22Rv1 (cell line): ENCODE data around the gene SLC36A1.

ENCODE experiments used
- H3K27ac ChIP-seq: fragments of 450-650 bp; 2 replicates; pipeline ENCODE4 v1.5.1; 2017
- ZFX ChIP-seq: fragments of 450-650 bp; IDR thresholded peaks from 2 replicates; pipeline ENCODE4 v1.6.1; 2017; ENCODE audit warnings: antibody characterized with exemption, borderline replicate concordance
- TF ChIP-seq, protein P1 (sequence below): fragments of 450-650 bp; IDR thresholded peaks from 2 replicates; pipeline ENCODE4 v1.5.1; 2017; ENCODE audit warnings: mild to moderate bottlenecking

SLC36A1 gene

DNA sequence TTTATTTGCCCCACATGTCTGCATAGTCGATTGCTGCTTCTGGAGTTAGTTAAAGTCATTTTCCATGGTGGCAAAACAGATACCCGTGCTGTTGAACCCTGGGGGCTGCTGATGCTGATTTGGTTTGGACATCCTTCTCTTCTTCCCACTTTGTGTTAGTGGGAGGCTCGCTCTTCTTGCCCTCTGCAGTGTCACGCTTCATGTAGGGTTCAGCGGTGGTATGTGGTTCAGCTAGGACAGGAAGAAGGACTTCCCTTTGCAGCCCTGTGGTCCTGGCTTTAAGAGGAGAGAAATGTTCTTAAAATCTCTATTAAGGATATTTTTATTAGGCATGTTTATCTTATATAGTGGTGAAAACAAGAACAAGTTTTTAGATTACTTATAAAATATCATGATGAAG is 36.2 kb downstream of the SLC36A1 start:
- no peak overlapping the region for H3K27ac ChIP-seq
- TF ChIP-seq, protein P1, sequence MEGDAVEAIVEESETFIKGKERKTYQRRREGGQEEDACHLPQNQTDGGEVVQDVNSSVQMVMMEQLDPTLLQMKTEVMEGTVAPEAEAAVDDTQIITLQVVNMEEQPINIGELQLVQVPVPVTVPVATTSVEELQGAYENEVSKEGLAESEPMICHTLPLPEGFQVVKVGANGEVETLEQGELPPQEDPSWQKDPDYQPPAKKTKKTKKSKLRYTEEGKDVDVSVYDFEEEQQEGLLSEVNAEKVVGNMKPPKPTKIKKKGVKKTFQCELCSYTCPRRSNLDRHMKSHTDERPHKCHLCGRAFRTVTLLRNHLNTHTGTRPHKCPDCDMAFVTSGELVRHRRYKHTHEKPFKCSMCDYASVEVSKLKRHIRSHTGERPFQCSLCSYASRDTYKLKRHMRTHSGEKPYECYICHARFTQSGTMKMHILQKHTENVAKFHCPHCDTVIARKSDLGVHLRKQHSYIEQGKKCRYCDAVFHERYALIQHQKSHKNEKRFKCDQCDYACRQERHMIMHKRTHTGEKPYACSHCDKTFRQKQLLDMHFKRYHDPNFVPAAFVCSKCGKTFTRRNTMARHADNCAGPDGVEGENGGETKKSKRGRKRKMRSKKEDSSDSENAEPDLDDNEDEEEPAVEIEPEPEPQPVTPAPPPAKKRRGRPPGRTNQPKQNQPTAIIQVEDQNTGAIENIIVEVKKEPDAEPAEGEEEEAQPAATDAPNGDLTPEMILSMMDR: no peak
- no peak for TF ChIP-seq ZFX

DNA sequence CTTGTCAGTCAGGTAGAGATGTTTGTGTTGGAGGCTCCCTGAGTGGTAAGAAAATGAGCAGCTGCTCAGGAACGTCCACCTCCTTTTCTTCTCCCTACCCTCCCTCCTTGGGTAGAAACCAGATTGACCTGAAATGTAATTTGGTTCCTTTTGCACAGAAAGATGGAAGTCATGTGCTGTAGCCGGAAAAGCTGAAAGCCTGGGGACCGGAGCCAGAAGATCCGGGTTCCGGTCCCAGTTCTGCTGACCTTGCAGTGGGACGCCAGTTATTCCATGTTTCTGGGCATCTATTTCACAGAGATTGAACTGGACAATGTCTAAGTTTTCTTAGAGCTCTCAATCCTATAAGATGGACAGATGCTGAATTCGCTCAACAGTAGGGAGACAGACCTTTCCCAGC is 40.1 kb downstream of the SLC36A1 start:
- TF ChIP-seq ZFX: no peak
- TF ChIP-seq, protein P1: no peak
- no peak overlapping the region for H3K27ac ChIP-seq

DNA sequence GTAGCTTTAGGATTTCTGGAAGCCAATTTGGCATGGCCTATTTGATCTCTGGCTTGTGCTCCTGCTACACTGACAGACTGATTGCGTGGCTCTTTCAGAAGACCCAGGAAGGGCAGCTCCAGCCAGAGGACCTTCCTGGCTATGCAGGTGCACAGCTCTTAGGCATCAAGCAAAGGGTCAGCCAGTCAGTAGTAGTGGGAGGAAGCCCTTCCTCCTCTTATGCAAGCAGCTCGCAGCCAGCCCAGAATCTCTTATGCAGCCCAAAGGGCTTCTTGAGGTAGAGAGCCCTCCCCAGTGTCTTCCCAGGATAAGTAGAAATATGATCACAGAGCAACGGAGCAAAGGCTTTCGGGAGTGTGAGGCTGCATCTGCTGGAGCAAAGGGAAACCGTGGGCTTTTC is 43.2 kb downstream of the SLC36A1 start:
- TF ChIP-seq ZFX: no peak
- TF ChIP-seq, protein P1: no peak
- no peak overlapping the region for H3K27ac ChIP-seq

- no peak for TF ChIP-seq ZFX
- TF ChIP-seq, protein P1: no peak
- H3K27ac ChIP-seq: no peak overlapping the region
Measured at GRCh38 chr5:151491062-151491461, 43.7 kb downstream of the SLC36A1 start.

- no peak for TF ChIP-seq ZFX
- TF ChIP-seq, protein P1: no peak
- no peak overlapping the region for H3K27ac ChIP-seq
Measured at GRCh38 chr5:151492729-151493128, 45.3 kb downstream of the SLC36A1 start.

DNA sequence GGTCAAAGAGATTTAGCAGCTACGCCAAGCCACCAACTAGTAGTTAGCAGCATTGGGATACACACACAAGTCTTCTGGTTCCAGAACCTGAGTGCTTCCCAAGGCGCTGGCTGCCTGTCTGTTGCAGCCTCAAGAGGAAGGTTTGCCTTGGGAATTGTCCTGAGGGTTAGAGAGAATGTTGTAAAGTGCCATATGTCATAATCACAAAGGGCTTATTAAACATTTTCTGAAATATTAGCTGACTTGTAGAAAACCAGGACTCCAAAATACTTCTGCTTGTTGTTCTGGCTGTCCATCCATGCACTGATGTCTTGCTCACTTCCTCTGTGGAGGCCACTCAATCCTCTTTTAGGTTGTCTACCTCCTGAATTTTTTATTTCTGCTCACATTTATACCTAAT is 46.3 kb downstream of the SLC36A1 start:
- TF ChIP-seq, protein P1: no peak
- TF ChIP-seq ZFX: no peak

DNA sequence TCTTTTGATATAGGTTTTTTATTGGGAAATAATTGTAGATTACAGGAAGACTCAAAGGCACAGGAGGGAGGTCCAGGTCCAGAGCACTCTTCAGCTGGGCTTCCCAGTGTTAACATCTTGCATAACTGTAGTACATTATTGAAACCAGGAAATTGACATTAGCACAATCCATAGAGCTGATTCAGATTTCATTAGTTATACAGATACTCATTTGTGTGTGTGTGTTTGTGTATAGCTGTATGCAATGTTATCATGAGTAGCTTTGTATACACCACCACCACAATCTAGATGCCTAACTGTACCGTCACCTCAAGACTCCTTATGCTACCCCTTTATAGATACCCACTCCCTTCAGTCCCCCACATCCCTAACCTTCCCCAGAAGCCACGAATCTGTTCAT is 47.9 kb downstream of the SLC36A1 start:
- no peak for TF ChIP-seq ZFX
- TF ChIP-seq, protein P1: no peak
- H3K27ac ChIP-seq: no peak overlapping the region

More for the DNA sequence above, 46.3 kb downstream of the SLC36A1 start:
- H3K27ac ChIP-seq: no peak overlapping the region
